ENCODE data around the gene KAT8. TPM values are rescaled to one million over a fixed set of nuclear protein-coding genes. Genes with fewer than 3 reads are reported as not detected.
A peak's percentile ranks its signal among the peaks of the same experiment; 100 is the strongest.

The KAT8 gene
- total and polyA plus RNA-seq, 2 of the 13 experiments (the other 11 are each of a cell fraction or from before 2014, with no cell fraction given) = 79.0 to 84.2 TPM

GRCh38 chr16:31094088-31094423, 23.4 kb upstream of the KAT8 start (continued):
- TF ChIP-seq ZNF577 (CRISPR knock-in tag; IDR thresholded peaks at IDR 0.05; ENCODE audit: borderline replicate concordance, low read depth) = 0 out of 2 replicates have a peak, but pooled peaks have one; percentile 50
- TF ChIP-seq, protein P1, sequence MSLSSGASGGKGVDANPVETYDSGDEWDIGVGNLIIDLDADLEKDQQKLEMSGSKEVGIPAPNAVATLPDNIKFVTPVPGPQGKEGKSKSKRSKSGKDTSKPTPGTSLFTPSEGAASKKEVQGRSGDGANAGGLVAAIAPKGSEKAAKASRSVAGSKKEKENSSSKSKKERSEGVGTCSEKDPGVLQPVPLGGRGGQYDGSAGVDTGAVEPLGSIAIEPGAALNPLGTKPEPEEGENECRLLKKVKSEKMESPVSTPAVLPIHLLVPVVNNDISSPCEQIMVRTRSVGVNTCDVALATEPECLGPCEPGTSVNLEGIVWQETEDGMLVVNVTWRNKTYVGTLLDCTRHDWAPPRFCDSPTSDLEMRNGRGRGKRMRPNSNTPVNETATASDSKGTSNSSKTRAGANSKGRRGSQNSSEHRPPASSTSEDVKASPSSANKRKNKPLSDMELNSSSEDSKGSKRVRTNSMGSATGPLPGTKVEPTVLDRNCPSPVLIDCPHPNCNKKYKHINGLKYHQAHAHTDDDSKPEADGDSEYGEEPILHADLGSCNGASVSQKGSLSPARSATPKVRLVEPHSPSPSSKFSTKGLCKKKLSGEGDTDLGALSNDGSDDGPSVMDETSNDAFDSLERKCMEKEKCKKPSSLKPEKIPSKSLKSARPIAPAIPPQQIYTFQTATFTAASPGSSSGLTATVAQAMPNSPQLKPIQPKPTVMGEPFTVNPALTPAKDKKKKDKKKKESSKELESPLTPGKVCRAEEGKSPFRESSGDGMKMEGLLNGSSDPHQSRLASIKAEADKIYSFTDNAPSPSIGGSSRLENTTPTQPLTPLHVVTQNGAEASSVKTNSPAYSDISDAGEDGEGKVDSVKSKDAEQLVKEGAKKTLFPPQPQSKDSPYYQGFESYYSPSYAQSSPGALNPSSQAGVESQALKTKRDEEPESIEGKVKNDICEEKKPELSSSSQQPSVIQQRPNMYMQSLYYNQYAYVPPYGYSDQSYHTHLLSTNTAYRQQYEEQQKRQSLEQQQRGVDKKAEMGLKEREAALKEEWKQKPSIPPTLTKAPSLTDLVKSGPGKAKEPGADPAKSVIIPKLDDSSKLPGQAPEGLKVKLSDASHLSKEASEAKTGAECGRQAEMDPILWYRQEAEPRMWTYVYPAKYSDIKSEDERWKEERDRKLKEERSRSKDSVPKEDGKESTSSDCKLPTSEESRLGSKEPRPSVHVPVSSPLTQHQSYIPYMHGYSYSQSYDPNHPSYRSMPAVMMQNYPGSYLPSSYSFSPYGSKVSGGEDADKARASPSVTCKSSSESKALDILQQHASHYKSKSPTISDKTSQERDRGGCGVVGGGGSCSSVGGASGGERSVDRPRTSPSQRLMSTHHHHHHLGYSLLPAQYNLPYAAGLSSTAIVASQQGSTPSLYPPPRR (CRISPR knock-in tag; IDR thresholded peaks at IDR 0.05; ENCODE audit: borderline replicate concordance) = peak; percentile 18; the same call in 1 of the 2 replicates
- TF ChIP-seq, protein P2, sequence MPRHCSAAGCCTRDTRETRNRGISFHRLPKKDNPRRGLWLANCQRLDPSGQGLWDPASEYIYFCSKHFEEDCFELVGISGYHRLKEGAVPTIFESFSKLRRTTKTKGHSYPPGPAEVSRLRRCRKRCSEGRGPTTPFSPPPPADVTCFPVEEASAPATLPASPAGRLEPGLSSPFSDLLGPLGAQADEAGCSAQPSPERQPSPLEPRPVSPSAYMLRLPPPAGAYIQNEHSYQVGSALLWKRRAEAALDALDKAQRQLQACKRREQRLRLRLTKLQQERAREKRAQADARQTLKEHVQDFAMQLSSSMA (CRISPR knock-in tag; IDR thresholded peaks at IDR 0.05) = 0 out of 2 replicates have a peak, but pooled peaks have one; percentile 0
- no peak for TF ChIP-seq ZNF468 (CRISPR knock-in tag; IDR thresholded peaks at IDR 0.05)
- TF ChIP-seq SP2 (CRISPR knock-in tag; IDR thresholded peaks at IDR 0.05) = no peak
- peak; percentile 55; the same call in 1 of the 2 replicates for TF ChIP-seq ZNF383 (CRISPR knock-in tag; IDR thresholded peaks at IDR 0.05; ENCODE audit: borderline replicate concordance)
- 0 out of 2 replicates have a peak, but pooled peaks have one; percentile 84 for TF ChIP-seq ATF5 (CRISPR knock-in tag; IDR thresholded peaks at IDR 0.05; ENCODE audit: low read depth)
- TF ChIP-seq ZNF782 (CRISPR knock-in tag; IDR thresholded peaks at IDR 0.05; ENCODE audit: borderline replicate concordance) = 0 out of 2 replicates have a peak, but pooled peaks have one; percentile 85
- no peak for TF ChIP-seq ZNF552 (CRISPR knock-in tag; IDR thresholded peaks at IDR 0.05; ENCODE audit: borderline replicate concordance)
- 0 out of 2 replicates have a peak, but pooled peaks have one; percentile 65 for TF ChIP-seq REXO4 (CRISPR knock-in tag; IDR thresholded peaks at IDR 0.05; ENCODE audit: borderline replicate concordance)
- no peak for TF ChIP-seq FLYWCH1 (CRISPR knock-in tag; IDR thresholded peaks at IDR 0.05)
- TF ChIP-seq SMAD9 (CRISPR knock-in tag; IDR thresholded peaks at IDR 0.05) = no peak
- no peak for TF ChIP-seq RFXAP (CRISPR knock-in tag; IDR thresholded peaks at IDR 0.05; ENCODE audit: borderline replicate concordance)
- TF ChIP-seq ZNF496 (CRISPR knock-in tag; IDR thresholded peaks at IDR 0.05; ENCODE audit: insufficient replicate concordance) = no peak
- TF ChIP-seq KDM5A (IDR thresholded peaks at IDR 0.05; ENCODE audit: borderline replicate concordance, low read length) = peak; percentile 30; the same call in 1 of the 2 replicates
- 0 out of 2 replicates have a peak, but pooled peaks have one; percentile 57 for TF ChIP-seq ZNF775 (CRISPR knock-in tag; IDR thresholded peaks at IDR 0.05; ENCODE audit: borderline replicate concordance)
- TF ChIP-seq DPF2 (CRISPR knock-in tag; IDR thresholded peaks at IDR 0.05; ENCODE audit: borderline replicate concordance, low read depth) = 0 out of 2 replicates have a peak, but pooled peaks have one; percentile 16
- 0 out of 2 replicates have a peak, but pooled peaks have one; percentile 30 for TF ChIP-seq ZNF740 (CRISPR knock-in tag; IDR thresholded peaks at IDR 0.05)
- peak; percentile 50; the same call in 1 of the 2 replicates for TF ChIP-seq ZNF362 (CRISPR knock-in tag; IDR thresholded peaks at IDR 0.05; ENCODE audit: borderline replicate concordance)
- TF ChIP-seq, protein P3, sequence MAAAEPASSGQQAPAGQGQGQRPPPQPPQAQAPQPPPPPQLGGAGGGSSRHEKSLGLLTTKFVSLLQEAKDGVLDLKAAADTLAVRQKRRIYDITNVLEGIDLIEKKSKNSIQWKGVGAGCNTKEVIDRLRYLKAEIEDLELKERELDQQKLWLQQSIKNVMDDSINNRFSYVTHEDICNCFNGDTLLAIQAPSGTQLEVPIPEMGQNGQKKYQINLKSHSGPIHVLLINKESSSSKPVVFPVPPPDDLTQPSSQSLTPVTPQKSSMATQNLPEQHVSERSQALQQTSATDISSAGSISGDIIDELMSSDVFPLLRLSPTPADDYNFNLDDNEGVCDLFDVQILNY (CRISPR knock-in tag; conservative IDR thresholded peaks at IDR 0.05) = no peak

All from HepG2 (cell line).